H1 (cell line): ENCODE measurements around the gene YWHAE. TPM values are rescaled to one million over a fixed set of nuclear protein-coding genes. Genes with fewer than 3 reads are reported as not detected.

Experiments used
- ASH2L ChIP-seq: fragments of 200-600, 300-600 bp; sonication (generic); IDR thresholded peaks from one replicate; pipeline ENCODE4 v1.7.1; 2017; ENCODE audit warnings: low read length
- HDAC6 ChIP-seq: IDR thresholded peaks from one replicate; pipeline ENCODE4 v1.7.1; 2012; ENCODE audit warnings: low read depth, mild to moderate bottlenecking, inconsistent platforms, low read length, moderate library complexity
- polyA plus RNA-seq, 7 experiments: library from polyadenylated mRNA; depleted of rRNA in 3 of 7; stranded (reverse) in 5 of 7; unstranded in 2 of 7; fragments of >200 nt in 5 of 7; fragments of 200-250 nt in 2 of 7; gene quantifications; 1 replicate in 5 of 7; 2 replicates in 1 of 7; 4 replicates in 1 of 7; pipeline versions ENCODE4 v1.2.1 to v1.2.3, GENCODE V29; 2011 to 2013; ENCODE audit warnings: missing spikeins in 2 of 7, mixed read lengths in 2 of 7
- total RNA-seq: library from RNA; stranded (reverse); fragmentation: NEBNext Ultra II Directional; extraction: Animal tissue kit (Norgen Biotek cat#: 25700); gene quantifications from 2 replicates; pipeline ENCODE4 v1.2.1, GENCODE V29; 2021

Gene YWHAE
- total and polyA plus RNA-seq, 2 of the 8 experiments (the other 6 are each of a cell fraction or from before 2014, with no cell fraction given): 559 to 1,186 TPM

DNA sequence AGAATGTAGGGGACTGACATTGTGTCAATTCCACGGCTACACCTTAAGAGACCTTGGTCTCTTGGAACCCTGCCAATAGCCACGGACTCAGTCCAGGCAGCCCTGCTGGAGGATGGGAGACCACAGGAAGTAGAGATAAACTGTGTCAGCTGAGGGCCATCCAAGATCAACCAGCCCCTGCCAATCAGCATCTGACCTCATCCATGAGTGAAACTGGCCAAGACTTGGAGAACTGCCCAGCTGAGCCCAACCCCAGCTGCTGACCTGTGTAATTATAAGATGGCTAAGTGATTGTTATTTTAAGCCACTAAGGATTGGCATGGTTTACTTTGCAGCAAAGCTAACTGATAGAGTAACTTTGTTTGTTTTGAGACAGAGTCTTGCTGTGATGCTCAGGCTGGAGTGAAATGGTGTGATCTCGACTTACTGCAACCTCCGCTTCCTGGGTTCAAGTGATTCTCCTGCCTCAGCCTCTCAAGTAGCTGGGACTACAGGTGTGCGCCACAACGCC, 13.3 kb upstream of the YWHAE start (continued):
- TF ChIP-seq ASH2L: no peak
- no peak for TF ChIP-seq HDAC6
